Stimulated activated CD8-positive, alpha-beta memory T cell treated with anti-CD3 and anti-CD28 coated beads, Interleukin-15, amount 100 ng/mL, for 48 hours (primary cell): ENCODE results near the gene CRCP.
"Not testable (repeated sequence)": the region's sequence is repeated elsewhere in the genome, so short reads cannot be mapped to it uniquely, and the experiment has no call there.

Experiments used
- DNase-seq, 2 donors: peaks; one replicate each; pipeline ENCODE4 v3.0.0-alpha.2; 2020; ENCODE audit warnings: low read depth in 2 of 2

The CRCP gene

DNA sequence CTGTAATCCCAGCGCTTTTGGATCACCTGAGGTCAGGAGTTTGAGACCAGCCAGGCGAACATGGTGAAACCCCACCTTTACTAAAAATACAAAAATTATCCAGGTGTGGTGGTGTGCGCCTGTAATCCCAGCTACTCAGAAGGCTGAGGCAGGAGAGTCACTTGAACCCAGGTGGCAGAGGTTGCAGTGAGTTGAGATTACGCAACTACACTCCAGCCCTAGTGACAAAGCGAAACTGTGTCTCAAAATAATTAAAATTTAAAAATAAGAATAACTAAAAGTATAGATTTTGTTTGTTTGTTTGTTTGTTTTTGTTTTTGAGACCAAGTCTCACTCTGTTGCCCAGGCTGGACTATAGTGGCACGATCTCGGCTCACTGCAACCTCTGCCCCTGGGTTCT lies 41.4 kb downstream of the CRCP start:
- not testable (repeated sequence) for DNase-seq

DNA sequence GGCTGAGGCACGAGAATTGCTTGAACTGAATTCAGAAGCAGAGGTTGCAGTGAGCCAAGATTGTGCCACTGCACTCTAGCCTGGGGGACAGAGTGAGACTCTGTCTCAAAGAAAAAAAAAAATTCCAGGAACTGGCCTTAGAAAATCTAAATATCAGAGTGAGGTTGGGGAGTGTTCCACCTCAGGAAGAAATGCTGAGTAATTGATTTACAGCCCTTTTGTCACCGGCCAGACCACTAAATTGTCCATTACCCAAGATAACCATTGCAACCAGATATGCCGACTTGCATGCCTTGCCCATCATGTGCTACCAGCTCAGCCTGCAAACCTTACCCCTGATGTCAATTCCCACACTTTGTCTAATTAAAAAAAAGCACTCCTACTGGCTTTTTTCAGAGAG lies 42.4 kb downstream of the CRCP start:
- no peak for DNase-seq

DNA sequence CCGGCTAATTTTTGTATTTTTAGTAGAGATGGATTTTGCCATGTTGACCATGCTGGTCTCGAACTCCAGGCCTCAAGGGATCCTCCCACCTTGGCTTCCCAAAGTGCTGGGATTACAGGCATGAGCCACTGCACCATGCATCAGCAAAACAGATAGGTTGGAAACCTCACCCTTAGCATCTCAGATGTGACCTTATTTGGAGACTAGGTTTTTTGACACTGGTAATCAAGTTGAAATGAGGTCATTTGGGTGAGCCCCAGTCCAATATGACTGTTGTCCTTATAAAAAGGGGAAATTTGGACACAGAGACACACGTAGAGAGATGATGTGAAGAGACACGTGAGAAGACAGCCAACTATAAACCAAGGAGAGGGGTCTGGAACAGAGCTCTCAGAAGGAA lies 48.0 kb downstream of the CRCP start:
- no peak for DNase-seq

GRCh38 chr7:66163186-66163610 lies 48.6 kb downstream of the CRCP start:
- DNase-seq, result no peak

- DNase-seq, result no peak
These were observed 49.7 kb downstream of the CRCP start for GRCh38 chr7:66164356-66164755.

- no peak for DNase-seq
These were observed 53.2 kb downstream of the CRCP start for GRCh38 chr7:66167773-66168387.

DNA sequence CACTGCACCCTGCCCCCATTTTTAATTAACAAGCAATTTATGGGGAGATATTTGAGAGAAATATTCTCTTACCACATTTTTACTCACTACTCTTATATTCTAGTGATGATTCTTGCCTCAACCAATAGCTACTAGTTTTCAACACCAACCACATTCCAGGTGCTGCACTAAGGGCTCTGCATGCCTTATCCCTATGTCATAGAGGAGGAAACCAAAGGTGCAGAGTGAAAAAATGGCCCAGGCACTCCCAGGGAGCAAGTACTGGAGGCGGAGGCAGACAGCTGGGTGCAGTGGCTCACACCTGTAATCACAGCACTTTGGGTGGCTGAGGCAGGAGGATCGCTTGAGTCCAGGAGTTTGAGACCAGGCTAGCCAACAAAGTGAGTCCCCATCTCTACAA lies 55.0 kb downstream of the CRCP start:
- DNase-seq, result no peak

DNA sequence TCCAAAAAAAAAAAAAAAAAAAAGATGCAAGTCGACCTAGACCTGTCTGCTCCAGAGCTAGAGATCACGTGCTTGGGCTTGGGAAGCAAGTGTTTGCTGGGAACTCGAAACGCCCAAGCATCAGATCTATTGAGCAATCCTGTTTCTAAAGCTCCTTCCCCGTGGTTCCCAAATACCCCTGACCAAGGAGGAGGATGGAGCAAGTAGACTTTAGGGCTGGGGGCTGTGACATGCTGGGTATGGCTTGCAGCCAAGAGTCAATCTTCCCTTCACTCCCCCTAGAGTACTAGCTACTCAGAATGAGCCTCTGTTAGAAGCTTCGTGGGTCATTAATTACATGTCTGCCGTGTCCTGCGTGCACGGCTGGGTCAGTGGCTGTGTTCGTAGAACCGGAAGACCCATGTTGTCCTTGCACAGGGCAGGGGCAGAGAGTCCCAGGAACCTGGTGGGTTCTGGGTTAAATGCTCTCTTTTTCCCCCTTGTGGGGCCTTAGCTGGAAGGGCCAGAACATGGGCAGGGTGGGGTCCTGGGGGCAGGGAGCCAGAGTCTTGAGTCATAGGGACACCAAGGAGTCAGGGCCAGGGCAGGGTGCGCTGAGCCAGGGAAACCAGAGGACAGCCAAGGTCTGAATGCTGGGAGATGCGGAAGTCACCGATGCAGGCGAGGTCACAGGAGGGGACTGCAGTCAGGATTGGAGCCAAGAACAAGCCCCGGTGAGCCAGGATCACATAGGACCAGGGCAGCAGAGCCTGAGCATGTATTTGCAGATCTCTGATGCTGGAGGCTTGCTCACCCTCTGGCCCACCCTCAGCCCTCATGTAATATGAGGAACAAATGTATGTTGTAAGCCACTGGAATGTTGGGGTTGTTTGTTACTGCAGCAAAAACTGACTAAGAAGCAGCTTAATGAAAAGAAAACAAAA lies 55.9 kb downstream of the CRCP start:
- no peak for DNase-seq

DNA sequence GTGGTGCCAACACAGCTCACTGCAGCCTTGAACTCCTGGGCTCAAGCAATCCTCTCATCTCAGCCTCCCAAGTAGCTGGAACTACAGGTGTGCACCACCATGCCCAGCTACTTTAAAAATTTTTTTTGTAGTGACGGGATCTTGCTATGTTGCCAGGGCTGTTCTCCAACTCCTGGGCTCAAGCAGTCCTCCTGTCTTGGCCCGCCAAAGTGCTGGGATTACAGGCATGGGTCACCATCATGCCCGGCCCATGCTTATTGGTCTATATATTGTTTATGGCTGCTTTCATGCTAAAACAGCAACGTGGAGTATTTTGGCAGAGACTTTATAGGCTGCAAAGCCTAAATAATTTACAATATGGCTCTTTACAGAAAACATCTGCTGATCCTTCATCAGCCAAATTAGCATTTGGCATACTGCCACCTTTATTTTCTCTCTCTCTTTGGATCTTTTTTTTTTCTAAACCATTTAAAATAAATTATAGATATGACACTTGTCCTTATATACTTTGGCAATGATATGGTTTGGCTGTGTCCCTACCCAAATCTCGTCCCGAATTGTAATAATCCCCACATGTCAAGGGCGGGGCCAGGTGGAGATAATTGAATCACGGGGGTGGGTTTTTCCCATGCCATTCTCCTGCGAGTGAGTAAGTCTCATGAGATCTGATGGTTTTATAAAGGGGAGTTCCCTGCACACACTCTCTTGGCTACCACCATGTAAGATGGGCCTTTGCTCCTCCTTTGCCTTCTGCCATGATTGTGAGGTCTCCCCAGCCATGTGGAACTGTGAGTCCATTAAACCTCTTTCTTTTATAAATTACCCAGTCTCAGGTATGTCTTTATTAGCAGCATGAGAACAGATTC lies 58.1 kb downstream of the CRCP start:
- not testable (repeated sequence) for DNase-seq

DNA sequence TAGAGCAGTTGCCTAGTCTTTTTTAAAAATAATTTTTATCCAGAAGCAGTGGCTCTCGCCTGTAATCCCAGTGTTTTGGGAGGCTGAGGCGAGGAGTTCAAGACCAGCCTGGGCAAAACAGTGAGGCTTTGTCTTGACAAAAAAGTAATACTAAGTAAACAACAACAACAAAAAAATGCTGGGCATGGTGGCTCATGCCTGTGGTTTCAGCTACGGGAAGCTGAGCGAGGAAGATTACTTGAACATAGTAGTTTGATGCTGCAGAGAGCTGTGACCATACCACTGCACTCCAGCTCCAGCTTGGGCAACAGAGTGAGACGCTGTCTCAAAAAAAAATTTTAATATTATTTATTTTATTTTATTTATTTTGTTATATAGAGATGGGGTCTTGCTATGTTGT lies 59.2 kb downstream of the CRCP start:
- DNase-seq, result no peak

- not testable (repeated sequence) for DNase-seq
These were observed 60.4 kb downstream of the CRCP start for GRCh38 chr7:66175006-66175405.

DNA sequence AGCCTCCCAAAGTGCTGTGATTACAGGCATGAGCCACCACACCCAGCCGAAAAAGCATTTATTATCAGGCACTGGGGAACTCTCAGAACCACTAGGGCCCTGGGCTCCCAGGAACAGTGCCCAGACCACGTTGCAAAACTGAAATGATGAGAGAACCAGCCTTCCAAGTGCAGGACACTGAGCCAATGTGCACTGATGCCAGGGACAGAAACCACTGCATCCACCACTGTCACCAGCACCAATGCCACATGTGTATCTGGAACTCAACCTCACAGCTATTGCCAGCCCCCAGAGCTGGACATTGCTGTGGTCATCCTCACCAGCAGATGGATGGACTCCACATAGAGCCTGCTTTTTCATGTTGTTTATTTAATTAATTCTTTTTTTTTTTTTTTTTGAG lies 62.3 kb downstream of the CRCP start:
- DNase-seq, result no peak

GRCh38 chr7:66178258-66178657 lies 63.6 kb downstream of the CRCP start:
- no peak for DNase-seq

DNA sequence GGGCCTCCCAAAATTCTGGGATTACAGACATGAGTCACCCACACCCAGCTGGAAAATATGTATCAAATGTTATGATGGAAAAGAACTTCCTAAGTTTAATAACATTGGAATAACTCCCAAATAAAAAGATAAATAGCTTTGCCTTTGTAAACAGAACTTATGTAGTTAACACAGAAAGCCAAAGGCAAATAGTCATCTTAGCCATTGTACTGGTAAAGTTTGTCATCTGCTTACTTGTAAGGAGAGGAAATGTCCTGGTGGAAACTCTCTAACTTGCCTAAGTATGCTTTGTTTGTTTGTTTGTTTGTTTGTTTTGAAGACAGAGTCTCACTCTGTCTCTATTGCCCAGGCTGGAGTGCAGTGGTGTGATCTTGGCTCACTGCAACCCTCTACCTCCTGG lies 66.7 kb downstream of the CRCP start:
- DNase-seq, result no peak

- DNase-seq, result no peak
These were observed 67.2 kb downstream of the CRCP start for GRCh38 chr7:66181845-66182244.

DNA sequence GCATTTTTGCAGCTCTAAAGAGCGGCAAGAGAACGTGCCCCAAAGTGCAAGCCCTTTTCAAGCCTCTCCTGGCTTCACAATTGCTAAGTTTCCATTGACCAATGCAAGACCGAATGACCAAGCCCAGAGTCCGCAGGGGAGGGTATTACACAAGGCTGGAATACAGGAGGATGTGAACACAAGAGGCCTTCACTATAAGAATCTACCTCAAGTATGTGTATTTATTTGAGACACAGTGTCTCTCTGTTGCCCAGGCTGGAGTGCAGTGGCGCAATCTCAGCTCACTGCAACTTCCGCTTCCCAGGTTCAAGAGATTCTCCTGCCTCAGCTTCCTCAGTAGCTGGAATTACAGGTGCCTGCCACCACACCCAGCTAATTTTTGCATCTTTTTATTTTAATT lies 68.3 kb downstream of the CRCP start:
- no peak for DNase-seq

GRCh38 chr7:66183700-66184099 lies 69.1 kb downstream of the CRCP start:
- no peak for DNase-seq

DNA sequence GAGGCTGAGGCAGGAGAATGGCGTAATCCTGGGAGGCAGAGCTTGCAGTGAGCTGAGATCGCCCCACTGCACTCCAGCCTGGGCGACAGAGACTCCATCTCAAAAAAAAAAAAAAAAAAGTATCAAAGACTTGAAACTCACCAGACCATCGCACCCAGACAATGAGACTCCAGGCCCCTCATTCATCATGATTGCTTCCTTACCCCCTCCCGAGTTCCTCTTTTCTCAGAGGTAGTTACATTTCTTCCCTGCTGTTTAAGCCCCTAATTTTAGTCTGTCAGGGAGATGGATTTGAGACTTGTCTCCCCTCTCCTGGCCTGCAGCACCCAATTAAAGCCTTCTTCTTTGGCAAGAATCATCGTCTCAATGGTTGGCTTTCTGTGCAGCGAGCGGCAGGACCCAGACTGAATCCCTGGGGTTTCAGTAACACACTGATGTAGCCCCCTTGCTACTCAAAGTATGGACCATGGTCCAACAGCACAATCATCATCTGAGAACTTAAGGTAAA lies 71.1 kb downstream of the CRCP start:
- no peak for DNase-seq

DNA sequence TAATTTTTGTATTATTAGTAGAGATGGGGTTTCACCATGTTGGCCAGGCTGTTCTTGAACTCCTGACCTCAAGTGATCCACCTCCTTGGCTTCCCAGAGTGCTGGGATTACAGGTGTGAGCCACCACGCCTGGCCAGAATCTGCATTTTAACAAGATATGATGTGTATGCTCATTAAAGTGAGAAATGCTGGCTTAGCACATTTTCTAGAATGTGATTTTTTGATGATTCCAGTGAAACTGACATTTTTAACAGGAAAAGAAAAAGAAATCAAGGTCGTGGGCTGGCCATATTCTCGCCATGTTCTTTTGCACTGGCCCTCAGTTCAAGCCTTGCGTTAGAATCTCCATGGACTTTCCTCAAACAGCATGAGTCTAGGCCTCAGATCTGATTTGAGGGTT lies 72.3 kb downstream of the CRCP start:
- no peak for DNase-seq

- DNase-seq, result no peak
These were observed 73.3 kb downstream of the CRCP start for GRCh38 chr7:66187905-66188304.

DNA sequence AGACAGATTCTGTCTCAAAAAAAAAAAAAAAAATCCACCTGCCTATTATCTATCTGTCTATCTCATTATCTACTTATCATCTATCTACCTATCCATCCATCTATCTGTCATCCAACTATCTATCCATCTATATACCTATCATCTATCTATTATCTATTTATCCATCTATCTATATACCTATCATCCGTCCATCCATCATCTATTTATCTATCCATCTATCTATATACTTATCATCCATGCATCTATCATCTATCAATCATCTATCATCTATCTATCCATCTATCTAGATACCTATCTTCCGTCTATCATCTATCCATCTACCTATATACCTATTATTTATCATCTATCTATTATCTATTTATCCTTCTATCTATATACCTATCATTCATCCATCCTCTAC lies 74.0 kb downstream of the CRCP start:
- DNase-seq, result no peak
